ENCODE results near the gene AUTS2. TPM values are rescaled to one million over a fixed set of nuclear protein-coding genes. Genes with fewer than 3 reads are reported as not detected.

AUTS2 gene
- total RNA-seq, 1 donor from 2014 or later: 125 TPM

DNA sequence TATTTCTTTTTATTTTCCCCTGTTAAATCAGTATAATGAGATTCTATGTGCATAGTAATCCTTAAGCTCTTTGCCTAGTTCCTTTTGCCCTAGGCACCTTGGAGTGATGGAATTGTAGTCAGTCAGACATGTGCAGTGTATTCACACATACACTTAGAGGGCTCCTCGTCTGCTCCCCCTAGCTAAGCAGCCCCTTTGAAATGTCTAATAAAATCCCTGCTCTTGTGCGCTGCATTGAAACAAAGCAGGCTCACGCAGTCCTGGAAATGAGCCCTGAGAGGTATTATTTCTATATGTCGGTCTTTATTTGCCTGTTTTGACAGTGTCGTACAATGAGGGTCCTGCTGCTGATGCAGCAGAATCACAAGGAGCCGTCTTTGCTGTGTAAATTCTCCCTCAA, 258.7 kb downstream of the AUTS2 start:
- Mint-ChIP-seq H3K4me3 (ENCODE audit: low read depth) (no peak overlapping the region), H3K27me3 (no peaks in the 10 kb centered on the region), H3K4me1 (ENCODE audit: low read depth) (peaks cover 59% of the 10 kb centered on the region), H3K9me3 (ENCODE audit: low read depth) (no peaks in the 10 kb centered on the region), H3K36me3 (ENCODE audit: insufficient read depth) (no peaks in the 10 kb centered on the region), H3K27ac (no peak overlapping the region)
- DNase-seq (ENCODE audit: low spot score, unreplicated experiment): no peak
- TF ChIP-seq CTCF (IDR thresholded peaks at IDR 0.05; ENCODE audit: unreplicated experiment): no peak

GRCh38 chr7:69858471-69858870, 260.2 kb downstream of the AUTS2 start:
- Mint-ChIP-seq H3K4me1 (ENCODE audit: low read depth) (peaks cover 59% of the 10 kb centered on the region), H3K27ac (no peak overlapping the region), H3K9me3 (ENCODE audit: low read depth) (no peaks in the 10 kb centered on the region), H3K4me3 (ENCODE audit: low read depth) (no peak overlapping the region), H3K27me3 (no peaks in the 10 kb centered on the region), H3K36me3 (ENCODE audit: insufficient read depth) (no peaks in the 10 kb centered on the region)
- no peak for DNase-seq (ENCODE audit: low spot score, unreplicated experiment)
- TF ChIP-seq CTCF (IDR thresholded peaks at IDR 0.05; ENCODE audit: unreplicated experiment): no peak

DNA sequence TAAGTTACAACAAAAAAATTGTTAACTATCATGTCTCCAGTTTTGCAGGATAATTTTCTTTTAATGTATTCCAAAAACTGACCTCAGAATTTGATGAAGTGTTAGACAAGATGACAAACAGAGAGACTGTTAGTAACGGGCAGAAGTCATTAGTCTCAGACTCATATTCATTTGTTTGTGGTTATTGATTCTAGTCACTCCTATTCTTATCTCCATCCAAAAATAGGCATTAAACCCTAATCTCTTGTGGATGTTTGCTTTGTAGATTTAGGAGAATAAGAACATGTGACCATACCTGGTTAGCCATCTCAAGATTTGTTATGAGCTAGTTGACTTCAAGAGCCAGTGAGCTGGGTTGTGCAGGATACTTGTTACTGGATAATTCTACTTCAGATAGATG, 261.1 kb downstream of the AUTS2 start:
- no peak for DNase-seq (ENCODE audit: low spot score, unreplicated experiment)
- H3K4me1 Mint-ChIP-seq (ENCODE audit: low read depth): peaks cover 65% of the 10 kb centered on the region
- H3K36me3 Mint-ChIP-seq (ENCODE audit: insufficient read depth): no peaks in the 10 kb centered on the region
- H3K4me3 Mint-ChIP-seq (ENCODE audit: low read depth): no peak overlapping the region
- no peaks in the 10 kb centered on the region for H3K9me3 Mint-ChIP-seq (ENCODE audit: low read depth)
- no peak for TF ChIP-seq CTCF (IDR thresholded peaks at IDR 0.05; ENCODE audit: unreplicated experiment)
- H3K27me3 Mint-ChIP-seq: no peaks in the 10 kb centered on the region
- no peak overlapping the region for H3K27ac Mint-ChIP-seq

- H3K27me3 Mint-ChIP-seq: no peaks in the 10 kb centered on the region
- H3K4me1 Mint-ChIP-seq (ENCODE audit: low read depth): peaks cover 58% of the 10 kb centered on the region
- H3K9me3 Mint-ChIP-seq (ENCODE audit: low read depth): no peaks in the 10 kb centered on the region
- DNase-seq (ENCODE audit: low spot score, unreplicated experiment): no peak
- no peaks in the 10 kb centered on the region for H3K36me3 Mint-ChIP-seq (ENCODE audit: insufficient read depth)
- H3K4me3 Mint-ChIP-seq (ENCODE audit: low read depth): no peak overlapping the region
- no peak overlapping the region for H3K27ac Mint-ChIP-seq
- no peak for TF ChIP-seq CTCF (IDR thresholded peaks at IDR 0.05; ENCODE audit: unreplicated experiment)
Measured at GRCh38 chr7:69860486-69860885, 262.2 kb downstream of the AUTS2 start.

GRCh38 chr7:69860941-69861622, 262.8 kb downstream of the AUTS2 start:
- DNase-seq (ENCODE audit: low spot score, unreplicated experiment): no peak
- Mint-ChIP-seq H3K4me3 (ENCODE audit: low read depth) (no peak overlapping the region), H3K4me1 (ENCODE audit: low read depth) (peaks cover 53% of the 10 kb centered on the region), H3K27me3 (no peaks in the 10 kb centered on the region), H3K27ac (peak overlapping the region; percentile 43), H3K36me3 (ENCODE audit: insufficient read depth) (no peaks in the 10 kb centered on the region), H3K9me3 (ENCODE audit: low read depth) (no peaks in the 10 kb centered on the region)
- no peak for TF ChIP-seq CTCF (IDR thresholded peaks at IDR 0.05; ENCODE audit: unreplicated experiment)
